C4-2B (cell line): ENCODE results near the gene SNRPN.
"Not testable (repeated sequence)": the region's sequence is repeated elsewhere in the genome, so short reads cannot be mapped to it uniquely, and the experiment has no call there.

Experiments
- ZFX ChIP-seq: fragments of 450-650 bp; IDR thresholded peaks from 2 replicates; pipeline ENCODE4 v1.6.1; 2017
- TF ChIP-seq, protein P1 (sequence below): fragments of 450-650 bp; conservative IDR thresholded peaks from 2 replicates; pipeline ENCODE4 v1.5.1; 2017; ENCODE audit warnings: mild to moderate bottlenecking

DNA sequence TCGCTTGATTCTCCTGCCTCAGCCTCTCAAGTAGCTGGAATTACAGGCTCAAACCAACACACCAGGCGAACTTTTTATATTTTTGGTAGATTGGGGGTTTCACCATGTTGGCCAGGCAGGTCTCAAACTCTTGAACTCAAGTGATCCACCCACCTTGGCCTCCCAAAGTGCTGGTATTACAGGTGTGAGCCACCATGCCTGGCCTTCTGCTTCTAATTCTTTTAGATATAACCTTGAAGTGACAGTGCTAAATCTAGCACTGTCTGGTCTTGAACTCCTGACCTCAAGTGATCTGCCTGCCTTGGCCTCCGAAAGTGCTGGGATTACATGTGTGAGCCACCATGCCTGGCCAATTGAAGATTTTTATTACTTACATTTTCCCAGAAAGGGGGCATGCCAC lies 16.6 kb upstream of the SNRPN start:
- TF ChIP-seq, protein P1, sequence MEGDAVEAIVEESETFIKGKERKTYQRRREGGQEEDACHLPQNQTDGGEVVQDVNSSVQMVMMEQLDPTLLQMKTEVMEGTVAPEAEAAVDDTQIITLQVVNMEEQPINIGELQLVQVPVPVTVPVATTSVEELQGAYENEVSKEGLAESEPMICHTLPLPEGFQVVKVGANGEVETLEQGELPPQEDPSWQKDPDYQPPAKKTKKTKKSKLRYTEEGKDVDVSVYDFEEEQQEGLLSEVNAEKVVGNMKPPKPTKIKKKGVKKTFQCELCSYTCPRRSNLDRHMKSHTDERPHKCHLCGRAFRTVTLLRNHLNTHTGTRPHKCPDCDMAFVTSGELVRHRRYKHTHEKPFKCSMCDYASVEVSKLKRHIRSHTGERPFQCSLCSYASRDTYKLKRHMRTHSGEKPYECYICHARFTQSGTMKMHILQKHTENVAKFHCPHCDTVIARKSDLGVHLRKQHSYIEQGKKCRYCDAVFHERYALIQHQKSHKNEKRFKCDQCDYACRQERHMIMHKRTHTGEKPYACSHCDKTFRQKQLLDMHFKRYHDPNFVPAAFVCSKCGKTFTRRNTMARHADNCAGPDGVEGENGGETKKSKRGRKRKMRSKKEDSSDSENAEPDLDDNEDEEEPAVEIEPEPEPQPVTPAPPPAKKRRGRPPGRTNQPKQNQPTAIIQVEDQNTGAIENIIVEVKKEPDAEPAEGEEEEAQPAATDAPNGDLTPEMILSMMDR, result not testable (repeated sequence)
- TF ChIP-seq ZFX, result not testable (repeated sequence)
